Activated B cell treated with CpG ODN at 0.5 μM for 24 hours (primary cell): Measurements from ENCODE around the gene PLOD1. TPM values are rescaled to one million over a fixed set of nuclear protein-coding genes. Genes with fewer than 3 reads are reported as not detected.

Experiments
- ATAC-seq: fragments of 200-7000 bp; cut with Tn5 transposase; one replicate; pipeline ENCODE4 v1.10.0; 2021; ENCODE audit warnings: low read depth, mild to moderate bottlenecking, moderate library complexity
- CTCF ChIA-PET: fragments of 350-600 bp; sonication (Branson Sonifier 250); formaldehyde crosslinking; loops from one replicate; lab custom pipeline; 2021; ENCODE audit warnings: antibody characterized with exemption; lab: Charles Lee
- POLR2A ChIA-PET: fragments of 350-600 bp; sonication (Branson Sonifier 250); formaldehyde crosslinking; loops from one replicate; lab custom pipeline; 2021; ENCODE audit warnings: antibody characterized with exemption; lab: Charles Lee
- DNase-seq: peaks from one replicate; pipeline ENCODE4 v3.0.0; 2022
- H3K27ac Mint-ChIP-seq: one replicate; pipeline ENCODE4 v1.8.0; 2020; ENCODE audit warnings: mixed read lengths
- H3K27me3 Mint-ChIP-seq: one replicate; pipeline ENCODE4 v1.8.0; 2021; ENCODE audit warnings: mixed read lengths
- H3K36me3 Mint-ChIP-seq: one replicate; pipeline ENCODE4 v1.8.0; 2021; ENCODE audit warnings: low read depth, mixed read lengths
- H3K4me1 Mint-ChIP-seq: one replicate; pipeline ENCODE4 v1.8.0; 2021; ENCODE audit warnings: mixed read lengths
- H3K4me3 Mint-ChIP-seq: one replicate; pipeline ENCODE4 v1.8.0; 2020; ENCODE audit warnings: mild to moderate bottlenecking, mixed read lengths
- H3K9me3 Mint-ChIP-seq: one replicate; pipeline ENCODE4 v1.8.0; 2020; ENCODE audit warnings: mixed read lengths
- intact Hi-C: fragments of 100-400 bp; cut with micrococcal nuclease; formaldehyde crosslinking; loops from one replicate; pipeline ENCODE4 v1.15.1; 2024
- total RNA-seq: library from RNA; stranded (reverse); gene quantifications from 2 replicates; pipeline ENCODE4 v1.2.3, GENCODE V29; 2022
- TF ChIP-seq, protein P1 (sequence below): fragments of 200-600 bp; IDR thresholded peaks from one replicate; pipeline ENCODE4 v1.8.0; 2022; ENCODE audit warnings: antibody characterized with exemption, mild to moderate bottlenecking

Gene PLOD1
- total RNA-seq, 1 donor from 2014 or later, result 15.7 TPM

DNA sequence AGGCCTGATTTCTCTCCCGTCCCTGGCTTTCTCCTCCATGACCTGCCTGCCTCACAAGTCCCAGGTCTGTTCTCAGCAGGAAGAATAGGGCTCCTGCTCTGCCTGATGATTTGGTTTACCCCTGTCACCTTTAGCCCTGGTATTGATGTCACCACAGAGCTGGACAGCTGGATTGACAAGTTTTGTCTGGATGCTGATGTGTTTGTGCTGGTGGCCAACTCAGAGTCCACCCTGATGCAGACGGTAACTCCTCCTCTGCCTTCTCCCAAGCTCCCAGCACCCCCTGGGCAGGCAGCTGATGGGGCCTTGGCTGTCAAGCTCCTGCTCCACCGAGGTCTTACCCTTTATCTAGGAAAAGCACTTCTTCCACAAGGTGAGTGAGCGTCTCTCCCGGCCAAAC is 64.1 kb downstream of the PLOD1 start:
- TF ChIP-seq, protein P1, sequence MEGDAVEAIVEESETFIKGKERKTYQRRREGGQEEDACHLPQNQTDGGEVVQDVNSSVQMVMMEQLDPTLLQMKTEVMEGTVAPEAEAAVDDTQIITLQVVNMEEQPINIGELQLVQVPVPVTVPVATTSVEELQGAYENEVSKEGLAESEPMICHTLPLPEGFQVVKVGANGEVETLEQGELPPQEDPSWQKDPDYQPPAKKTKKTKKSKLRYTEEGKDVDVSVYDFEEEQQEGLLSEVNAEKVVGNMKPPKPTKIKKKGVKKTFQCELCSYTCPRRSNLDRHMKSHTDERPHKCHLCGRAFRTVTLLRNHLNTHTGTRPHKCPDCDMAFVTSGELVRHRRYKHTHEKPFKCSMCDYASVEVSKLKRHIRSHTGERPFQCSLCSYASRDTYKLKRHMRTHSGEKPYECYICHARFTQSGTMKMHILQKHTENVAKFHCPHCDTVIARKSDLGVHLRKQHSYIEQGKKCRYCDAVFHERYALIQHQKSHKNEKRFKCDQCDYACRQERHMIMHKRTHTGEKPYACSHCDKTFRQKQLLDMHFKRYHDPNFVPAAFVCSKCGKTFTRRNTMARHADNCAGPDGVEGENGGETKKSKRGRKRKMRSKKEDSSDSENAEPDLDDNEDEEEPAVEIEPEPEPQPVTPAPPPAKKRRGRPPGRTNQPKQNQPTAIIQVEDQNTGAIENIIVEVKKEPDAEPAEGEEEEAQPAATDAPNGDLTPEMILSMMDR, result no peak
- Mint-ChIP-seq H3K9me3 (no peaks in the 10 kb centered on the region), H3K4me3 (no peak overlapping the region), H3K36me3 (peaks cover 87% of the 10 kb centered on the region), H3K27ac (no peak overlapping the region), H3K27me3 (no peaks in the 10 kb centered on the region), H3K4me1 (no peaks in the 10 kb centered on the region)
- intact Hi-C loops, result no loop called here
- ChIA-PET POLR2A (interaction anchor here (1.0 kb wide), 1 partner anchor 20 kb away, joined by 3 read pairs; the partner anchor contains the start of gene MIIP), CTCF (no interaction called here)
- no peak for DNase-seq
- no peak for ATAC-seq

DNA sequence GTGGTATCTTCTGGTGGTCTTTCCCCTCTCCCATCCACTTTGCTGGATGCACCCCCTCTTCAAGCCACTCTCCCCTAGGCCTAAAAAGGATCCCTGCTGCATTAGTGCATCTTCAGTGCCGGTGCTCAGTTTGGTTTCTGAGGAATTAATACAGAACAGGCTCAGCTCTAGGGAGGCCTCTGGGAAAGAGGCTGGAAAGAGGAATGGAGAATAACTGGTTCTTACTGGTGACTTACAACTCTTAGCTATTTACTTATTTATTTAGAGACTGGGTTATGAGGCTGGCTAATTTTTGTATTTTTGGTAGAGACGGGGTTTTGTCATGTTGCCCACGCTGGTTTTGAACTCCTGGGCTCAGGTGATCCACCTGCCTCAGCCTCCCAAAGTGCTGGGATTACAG is 64.7 kb downstream of the PLOD1 start:
- POLR2A ChIA-PET, result interaction anchor here (1.0 kb wide), 1 partner anchor 20 kb away, joined by 3 read pairs; the partner anchor contains the start of gene MIIP

GRCh38 chr1:12001249-12001917 is 66.9 kb downstream of the PLOD1 start:
- intact Hi-C loops, result loop anchor here (1.0 to 5.0 kb wide), 3 partner anchors 29 to 78 kb away; no protein-coding TSS in a partner anchor
- Mint-ChIP-seq H3K27ac (no peak overlapping the region), H3K27me3 (no peaks in the 10 kb centered on the region), H3K36me3 (peaks cover 88% of the 10 kb centered on the region), H3K9me3 (no peaks in the 10 kb centered on the region), H3K4me1 (peaks cover 11% of the 10 kb centered on the region), H3K4me3 (no peak overlapping the region)
- CTCF ChIA-PET, result interaction anchor here (0.9 to 2.4 kb wide), 2 partner anchors 36 to 79 kb away, joined by 3 to 10 read pairs; no protein-coding TSS in a partner anchor
- ATAC-seq (no peak), DNase-seq (no peak)
- POLR2A ChIA-PET, result interaction anchor here (2.0 kb wide), 1 partner anchor 92 kb away, joined by 4 read pairs; no protein-coding TSS in a partner anchor
- TF ChIP-seq, protein P1, result no peak

More for the DNA sequence above, 64.7 kb downstream of the PLOD1 start:
- DNase-seq, result no peak
- Mint-ChIP-seq H3K36me3 (peaks cover 87% of the 10 kb centered on the region), H3K9me3 (no peaks in the 10 kb centered on the region), H3K4me1 (no peaks in the 10 kb centered on the region), H3K27ac (no peak overlapping the region), H3K4me3 (no peak overlapping the region), H3K27me3 (no peaks in the 10 kb centered on the region)
- CTCF ChIA-PET, result no interaction called here
- ATAC-seq, result no peak
- intact Hi-C loops, result no loop called here
- TF ChIP-seq, protein P1, result no peak

DNA sequence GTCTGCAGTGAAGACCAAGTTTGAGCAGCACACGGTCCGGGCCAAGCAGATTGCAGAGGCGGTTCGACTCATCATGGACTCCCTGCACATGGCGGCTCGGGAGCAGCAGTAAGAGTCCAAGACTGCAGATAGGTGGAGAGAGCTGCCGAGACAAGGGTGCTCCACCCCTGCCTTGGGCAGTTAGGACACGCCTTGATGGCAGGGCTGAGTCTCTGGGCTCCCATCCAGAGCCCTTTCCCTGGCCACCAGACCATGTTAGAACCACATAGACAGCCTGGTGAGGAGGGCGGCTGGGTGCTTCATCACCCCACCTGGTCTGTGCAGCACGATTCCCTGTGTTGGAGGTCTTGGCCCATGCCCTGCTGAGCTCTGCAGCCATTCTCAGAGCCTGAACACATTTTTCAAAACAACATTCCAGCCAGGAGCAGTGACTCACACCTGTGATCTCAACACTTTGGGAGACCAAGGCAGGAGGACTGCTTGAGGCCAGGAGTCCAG is 67.5 kb downstream of the PLOD1 start:
- no peak overlapping the region for H3K27ac Mint-ChIP-seq
- TF ChIP-seq, protein P1, result no peak
- intact Hi-C loops, result loop anchor here (1.0 to 5.0 kb wide), 3 partner anchors 29 to 77 kb away; no protein-coding TSS in a partner anchor
- H3K9me3 Mint-ChIP-seq, result no peaks in the 10 kb centered on the region
- H3K4me1 Mint-ChIP-seq, result peaks cover 11% of the 10 kb centered on the region
- H3K4me3 Mint-ChIP-seq, result no peak overlapping the region
- CTCF ChIA-PET, result interaction anchor here (2.4 kb wide), 1 partner anchor 78 kb away, joined by 10 read pairs; no protein-coding TSS in a partner anchor
- H3K27me3 Mint-ChIP-seq, result no peaks in the 10 kb centered on the region
- peaks cover 88% of the 10 kb centered on the region for H3K36me3 Mint-ChIP-seq
- ATAC-seq (no peak), DNase-seq (no peak)
- POLR2A ChIA-PET, result interaction anchor here (2.0 kb wide), 1 partner anchor 93 kb away, joined by 4 read pairs; no protein-coding TSS in a partner anchor

DNA sequence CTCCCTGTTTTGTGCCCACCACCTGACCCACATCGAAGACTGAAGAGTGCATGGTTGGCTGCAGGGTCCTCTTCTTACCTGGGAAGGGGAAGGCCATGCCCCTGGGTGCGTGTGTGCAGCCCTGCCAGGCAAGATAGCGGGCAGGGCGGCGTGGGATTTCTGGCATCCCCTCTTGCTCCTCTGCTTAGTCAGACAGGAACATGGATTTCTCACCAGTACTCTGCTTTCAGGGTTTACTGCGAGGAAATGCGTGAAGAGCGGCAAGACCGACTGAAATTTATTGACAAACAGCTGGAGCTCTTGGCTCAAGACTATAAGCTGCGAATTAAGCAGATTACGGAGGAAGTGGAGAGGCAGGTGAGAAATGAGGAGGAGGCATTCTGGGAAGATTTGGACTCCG is 69.2 kb downstream of the PLOD1 start:
- ATAC-seq (no peak), DNase-seq (no peak)
- intact Hi-C loops, result loop anchor here (5.0 kb wide), 1 partner anchor 44 kb away; no protein-coding TSS in a partner anchor
- Mint-ChIP-seq H3K27ac (no peak overlapping the region), H3K4me1 (peaks cover 11% of the 10 kb centered on the region), H3K27me3 (no peaks in the 10 kb centered on the region), H3K9me3 (no peaks in the 10 kb centered on the region), H3K36me3 (peaks cover 87% of the 10 kb centered on the region), H3K4me3 (no peak overlapping the region)
- CTCF ChIA-PET, result interaction anchor here (2.8 kb wide), 1 partner anchor 75 kb away, joined by 8 read pairs; no protein-coding TSS in a partner anchor
- POLR2A ChIA-PET, result no interaction called here
- TF ChIP-seq, protein P1, result no peak
